ENCODE data around the gene ZFHX2.

The ZFHX2 gene

DNA sequence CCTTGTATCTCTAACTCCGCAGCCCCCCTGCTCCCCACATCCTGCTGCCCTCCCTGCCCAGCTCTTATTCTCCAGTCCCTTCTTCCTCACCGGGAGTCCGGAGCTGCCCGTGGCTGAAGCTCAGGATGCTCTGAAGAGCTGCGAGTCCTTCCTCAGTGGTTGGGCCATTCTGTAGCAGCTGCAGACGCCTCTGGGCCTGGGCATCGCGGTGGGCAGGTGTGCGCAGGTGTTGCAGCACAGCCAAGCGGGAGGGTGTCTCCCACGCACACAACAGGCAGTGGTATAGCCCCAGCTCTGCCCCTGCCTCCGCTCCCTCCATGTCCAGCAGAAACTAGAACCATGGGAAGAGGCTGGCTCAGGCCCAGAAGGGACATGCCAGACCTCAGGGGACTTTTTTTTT is 20.2 kb downstream of the ZFHX2 start:
- Histone ChIP-seq H3K4me1 (ENCODE audit: low read length) (no peaks in the 10 kb centered on the region), H3K9ac (ENCODE audit: low read length) (no peak overlapping the region), H3K4me3 (ENCODE audit: low read length) (no peak overlapping the region), H3K27me3 (replicated peaks; ENCODE audit: insufficient read depth, low read length) (no peaks in the 10 kb centered on the region), H4K20me1 (ENCODE audit: insufficient read depth, low read length) (no peaks in the 10 kb centered on the region), H3K9me2 (replicated peaks; ENCODE audit: insufficient read depth, low read length) (no peaks in the 10 kb centered on the region), H3K9me3 (replicated peaks; ENCODE audit: insufficient read depth, low read length) (no peaks in the 10 kb centered on the region), H3K79me2 (ENCODE audit: low read length) (no peaks in the 10 kb centered on the region), H3K27ac (ENCODE audit: low read length) (no peak overlapping the region), H2AFZ (ENCODE audit: low read length) (no peak overlapping the region), H3F3A (ENCODE audit: insufficient read depth, low read length) (no peaks in the 10 kb centered on the region), H3K4me2 (ENCODE audit: low read depth, low read length) (no peak overlapping the region), H3K36me3 (replicated peaks; ENCODE audit: insufficient read depth, low read length) (no peaks in the 10 kb centered on the region)
- DNase-seq: no peak
- no peak for TF ChIP-seq EZH2 (optimal IDR thresholded peaks at IDR 0.05; ENCODE audit: low read depth, low read length)
- TF ChIP-seq, protein P1, sequence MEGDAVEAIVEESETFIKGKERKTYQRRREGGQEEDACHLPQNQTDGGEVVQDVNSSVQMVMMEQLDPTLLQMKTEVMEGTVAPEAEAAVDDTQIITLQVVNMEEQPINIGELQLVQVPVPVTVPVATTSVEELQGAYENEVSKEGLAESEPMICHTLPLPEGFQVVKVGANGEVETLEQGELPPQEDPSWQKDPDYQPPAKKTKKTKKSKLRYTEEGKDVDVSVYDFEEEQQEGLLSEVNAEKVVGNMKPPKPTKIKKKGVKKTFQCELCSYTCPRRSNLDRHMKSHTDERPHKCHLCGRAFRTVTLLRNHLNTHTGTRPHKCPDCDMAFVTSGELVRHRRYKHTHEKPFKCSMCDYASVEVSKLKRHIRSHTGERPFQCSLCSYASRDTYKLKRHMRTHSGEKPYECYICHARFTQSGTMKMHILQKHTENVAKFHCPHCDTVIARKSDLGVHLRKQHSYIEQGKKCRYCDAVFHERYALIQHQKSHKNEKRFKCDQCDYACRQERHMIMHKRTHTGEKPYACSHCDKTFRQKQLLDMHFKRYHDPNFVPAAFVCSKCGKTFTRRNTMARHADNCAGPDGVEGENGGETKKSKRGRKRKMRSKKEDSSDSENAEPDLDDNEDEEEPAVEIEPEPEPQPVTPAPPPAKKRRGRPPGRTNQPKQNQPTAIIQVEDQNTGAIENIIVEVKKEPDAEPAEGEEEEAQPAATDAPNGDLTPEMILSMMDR (IDR thresholded peaks at IDR 0.05; ENCODE audit: low read length): no peak

- Histone ChIP-seq H3K79me2 (ENCODE audit: low read length) (no peaks in the 10 kb centered on the region), H3K4me1 (ENCODE audit: low read length) (no peaks in the 10 kb centered on the region), H3K4me2 (ENCODE audit: low read depth, low read length) (no peak overlapping the region), H4K20me1 (ENCODE audit: insufficient read depth, low read length) (no peaks in the 10 kb centered on the region), H3K4me3 (ENCODE audit: low read length) (no peak overlapping the region), H2AFZ (ENCODE audit: low read length) (no peak overlapping the region), H3K9me2 (replicated peaks; ENCODE audit: insufficient read depth, low read length) (no peaks in the 10 kb centered on the region), H3K36me3 (replicated peaks; ENCODE audit: insufficient read depth, low read length) (no peaks in the 10 kb centered on the region), H3F3A (ENCODE audit: insufficient read depth, low read length) (no peaks in the 10 kb centered on the region), H3K27me3 (replicated peaks; ENCODE audit: insufficient read depth, low read length) (no peaks in the 10 kb centered on the region), H3K9ac (ENCODE audit: low read length) (no peak overlapping the region), H3K27ac (ENCODE audit: low read length) (no peak overlapping the region), H3K9me3 (replicated peaks; ENCODE audit: insufficient read depth, low read length) (no peaks in the 10 kb centered on the region)
- no peak for DNase-seq
- no peak for TF ChIP-seq EZH2 (optimal IDR thresholded peaks at IDR 0.05; ENCODE audit: low read depth, low read length)
- no peak for TF ChIP-seq EZH2phosphoT487 (IDR thresholded peaks at IDR 0.05; ENCODE audit: low read length)
- TF ChIP-seq, protein P1 (IDR thresholded peaks at IDR 0.05; ENCODE audit: low read length): no peak
These were observed 21.1 kb downstream of the ZFHX2 start for GRCh38 chr14:23530375-23531055.

DNA sequence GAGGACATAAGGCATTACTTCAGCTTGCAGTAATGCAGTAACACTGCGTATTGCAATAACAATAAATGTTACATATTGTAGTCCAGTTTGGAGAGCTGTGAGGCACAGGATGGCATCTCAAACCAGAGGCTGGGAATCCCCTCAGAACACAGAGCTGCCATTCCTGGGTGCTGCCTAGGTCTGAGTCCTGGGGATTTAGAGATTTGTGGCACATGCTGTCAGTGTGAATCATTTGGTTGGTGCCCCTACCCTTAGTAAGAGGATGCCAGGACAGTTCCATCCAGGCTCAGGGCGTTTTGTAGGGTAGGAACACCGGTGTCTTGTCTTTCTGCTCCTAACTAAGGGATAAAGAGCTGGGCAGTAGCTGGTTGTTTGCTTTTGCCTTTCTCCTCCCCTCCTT is 22.5 kb downstream of the ZFHX2 start:
- Histone ChIP-seq H3K27ac (ENCODE audit: low read length) (no peak overlapping the region), H3K9me2 (replicated peaks; ENCODE audit: insufficient read depth, low read length) (no peaks in the 10 kb centered on the region), H3F3A (ENCODE audit: insufficient read depth, low read length) (no peaks in the 10 kb centered on the region), H4K20me1 (ENCODE audit: insufficient read depth, low read length) (no peaks in the 10 kb centered on the region), H2AFZ (ENCODE audit: low read length) (no peak overlapping the region), H3K4me3 (ENCODE audit: low read length) (no peak overlapping the region), H3K4me2 (ENCODE audit: low read depth, low read length) (no peak overlapping the region), H3K9ac (ENCODE audit: low read length) (no peak overlapping the region), H3K9me3 (replicated peaks; ENCODE audit: insufficient read depth, low read length) (no peaks in the 10 kb centered on the region), H3K4me1 (ENCODE audit: low read length) (no peaks in the 10 kb centered on the region), H3K79me2 (ENCODE audit: low read length) (no peaks in the 10 kb centered on the region), H3K36me3 (replicated peaks; ENCODE audit: insufficient read depth, low read length) (no peaks in the 10 kb centered on the region), H3K27me3 (replicated peaks; ENCODE audit: insufficient read depth, low read length) (no peaks in the 10 kb centered on the region)
- DNase-seq: no peak
- TF ChIP-seq, protein P1 (IDR thresholded peaks at IDR 0.05; ENCODE audit: low read length): no peak
- TF ChIP-seq EZH2 (optimal IDR thresholded peaks at IDR 0.05; ENCODE audit: low read depth, low read length) (no peak), EZH2phosphoT487 (IDR thresholded peaks at IDR 0.05; ENCODE audit: low read length) (no peak)

All from MM.1S (cell line).